DND-41 (cell line): ENCODE results near the gene TBC1D4.

Source experiments
- EZH2 ChIP-seq: IDR thresholded peaks from 3 replicates; pipeline ENCODE4 v1.6.1; 2012; ENCODE audit warnings: borderline replicate concordance, low read depth, mild to moderate bottlenecking, moderate library complexity, low read length, inconsistent platforms; ENCODE audit not compliant: severe bottlenecking
- TF ChIP-seq, protein P1 (sequence below): IDR thresholded peaks from 2 replicates; pipeline ENCODE4 v1.5.1; 2012; ENCODE audit warnings: borderline replicate concordance, low read length, moderate library complexity, mild to moderate bottlenecking; ENCODE audit not compliant: poor library complexity, severe bottlenecking; ENCODE audit errors: extremely low read depth

DNA sequence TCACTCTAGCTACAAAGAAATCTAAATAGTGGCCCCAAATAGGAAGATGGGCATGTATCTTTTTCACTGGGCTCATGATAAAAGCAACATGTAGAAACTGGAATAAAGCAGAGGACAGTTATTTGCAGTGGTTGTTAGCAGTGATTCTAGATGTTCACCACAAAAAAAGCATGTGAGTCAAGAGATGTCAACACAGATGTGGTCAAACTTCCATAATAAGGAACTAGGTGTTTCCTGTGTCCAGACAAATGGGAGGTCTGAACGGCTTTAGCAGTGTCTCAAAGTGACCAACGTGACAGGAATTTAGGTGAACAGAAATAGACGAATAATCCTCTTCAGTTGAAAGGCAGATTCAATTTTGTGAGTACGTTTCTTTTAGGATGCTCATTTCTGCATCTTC, 162.7 kb downstream of the TBC1D4 start:
- no peak for TF ChIP-seq EZH2
- TF ChIP-seq, protein P1, sequence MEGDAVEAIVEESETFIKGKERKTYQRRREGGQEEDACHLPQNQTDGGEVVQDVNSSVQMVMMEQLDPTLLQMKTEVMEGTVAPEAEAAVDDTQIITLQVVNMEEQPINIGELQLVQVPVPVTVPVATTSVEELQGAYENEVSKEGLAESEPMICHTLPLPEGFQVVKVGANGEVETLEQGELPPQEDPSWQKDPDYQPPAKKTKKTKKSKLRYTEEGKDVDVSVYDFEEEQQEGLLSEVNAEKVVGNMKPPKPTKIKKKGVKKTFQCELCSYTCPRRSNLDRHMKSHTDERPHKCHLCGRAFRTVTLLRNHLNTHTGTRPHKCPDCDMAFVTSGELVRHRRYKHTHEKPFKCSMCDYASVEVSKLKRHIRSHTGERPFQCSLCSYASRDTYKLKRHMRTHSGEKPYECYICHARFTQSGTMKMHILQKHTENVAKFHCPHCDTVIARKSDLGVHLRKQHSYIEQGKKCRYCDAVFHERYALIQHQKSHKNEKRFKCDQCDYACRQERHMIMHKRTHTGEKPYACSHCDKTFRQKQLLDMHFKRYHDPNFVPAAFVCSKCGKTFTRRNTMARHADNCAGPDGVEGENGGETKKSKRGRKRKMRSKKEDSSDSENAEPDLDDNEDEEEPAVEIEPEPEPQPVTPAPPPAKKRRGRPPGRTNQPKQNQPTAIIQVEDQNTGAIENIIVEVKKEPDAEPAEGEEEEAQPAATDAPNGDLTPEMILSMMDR, result no peak
